Mesendoderm (in vitro differentiated cells): ENCODE data around the gene CDK11A.
"Not testable (repeated sequence)": the region's sequence is repeated elsewhere in the genome, so short reads cannot be mapped to it uniquely, and the experiment has no call there.

Experiments used
- DNase-seq: peaks from one replicate; pipeline ENCODE4 v3.0.0; 2013
- H2AK5ac ChIP-seq: 2 replicates; pipeline ENCODE4 v1.6.1; 2013; ENCODE audit warnings: low read length, inconsistent platforms
- H2BK120ac ChIP-seq: 2 replicates; pipeline ENCODE4 v1.6.1; 2013; ENCODE audit warnings: low read depth, mild to moderate bottlenecking, low read length, moderate library complexity, mixed read lengths
- H2BK15ac ChIP-seq: replicated peaks from 2 replicates; pipeline ENCODE4 v1.6.1; 2013; ENCODE audit warnings: low read depth, mild to moderate bottlenecking, moderate library complexity
- H2BK5ac ChIP-seq: 2 replicates; pipeline ENCODE4 v1.6.1; 2013; ENCODE audit warnings: low read length, inconsistent platforms
- H3K18ac ChIP-seq: 2 replicates; pipeline ENCODE4 v1.6.1; 2013; ENCODE audit warnings: mild to moderate bottlenecking, low read length, mixed read lengths
- H3K23ac ChIP-seq: one replicate; pipeline ENCODE4 v1.6.1; 2013; ENCODE audit warnings: low read length
- H3K27ac ChIP-seq: 2 replicates; pipeline ENCODE4 v1.5.1; 2013; ENCODE audit warnings: low read depth, mild to moderate bottlenecking, inconsistent platforms, low read length, moderate library complexity
- H3K27me3 ChIP-seq: 2 replicates; pipeline ENCODE4 v1.6.1; 2013; ENCODE audit warnings: low read length, control low read depth, mild to moderate bottlenecking, inconsistent platforms; ENCODE audit not compliant: insufficient read depth, poor library complexity
- H3K36me3 ChIP-seq: 2 replicates; pipeline ENCODE4 v1.6.1; 2013; ENCODE audit warnings: low read length, inconsistent platforms; ENCODE audit not compliant: control insufficient read depth, insufficient read depth
- H3K4ac ChIP-seq: one replicate; pipeline ENCODE4 v1.6.1; 2013; ENCODE audit warnings: low read depth, mild to moderate bottlenecking, low read length, moderate library complexity
- H3K4me1 ChIP-seq: 2 replicates; pipeline ENCODE4 v1.6.1; 2013; ENCODE audit warnings: low read depth, low read length, inconsistent platforms; ENCODE audit not compliant: control insufficient read depth
- H3K4me2 ChIP-seq: 2 replicates; pipeline ENCODE4 v1.6.1; 2013; ENCODE audit warnings: low read length
- H3K4me3 ChIP-seq: 2 replicates; pipeline ENCODE4 v1.5.1; 2013; ENCODE audit warnings: mild to moderate bottlenecking, low read length
- H3K56ac ChIP-seq: one replicate; pipeline ENCODE4 v1.6.1; 2013; ENCODE audit warnings: low read length
- H3K79me1 ChIP-seq: 2 replicates; pipeline ENCODE4 v1.6.1; 2013; ENCODE audit warnings: low read length, inconsistent platforms
- H3K79me2 ChIP-seq: 2 replicates; pipeline ENCODE4 v1.6.1; 2013; ENCODE audit warnings: mild to moderate bottlenecking, low read length; ENCODE audit not compliant: control insufficient read depth, insufficient read depth
- H3K9ac ChIP-seq: 2 replicates; pipeline ENCODE4 v1.6.1; 2013; ENCODE audit warnings: low read length, inconsistent platforms
- H4K5ac ChIP-seq: one replicate; pipeline ENCODE4 v1.6.1; 2013; ENCODE audit warnings: low read length
- H4K8ac ChIP-seq: one replicate; pipeline ENCODE4 v1.6.1; 2013; ENCODE audit warnings: low read depth, mild to moderate bottlenecking, control low read depth, low read length, moderate library complexity
- WGBS: extraction: QIAGEN DNeasy Blood & Tissue Kit; methylation state at CpG from one replicate; pipeline ENCODE4 v1.1.7; 2013; ENCODE audit warnings: low lambda C conversion rate, missing lambda C conversion rate; ENCODE audit not compliant: insufficient coverage; ENCODE audit errors: extremely low coverage; 5-methylcytosine and 5-hydroxymethylcytosine counted together

Gene CDK11A

DNA sequence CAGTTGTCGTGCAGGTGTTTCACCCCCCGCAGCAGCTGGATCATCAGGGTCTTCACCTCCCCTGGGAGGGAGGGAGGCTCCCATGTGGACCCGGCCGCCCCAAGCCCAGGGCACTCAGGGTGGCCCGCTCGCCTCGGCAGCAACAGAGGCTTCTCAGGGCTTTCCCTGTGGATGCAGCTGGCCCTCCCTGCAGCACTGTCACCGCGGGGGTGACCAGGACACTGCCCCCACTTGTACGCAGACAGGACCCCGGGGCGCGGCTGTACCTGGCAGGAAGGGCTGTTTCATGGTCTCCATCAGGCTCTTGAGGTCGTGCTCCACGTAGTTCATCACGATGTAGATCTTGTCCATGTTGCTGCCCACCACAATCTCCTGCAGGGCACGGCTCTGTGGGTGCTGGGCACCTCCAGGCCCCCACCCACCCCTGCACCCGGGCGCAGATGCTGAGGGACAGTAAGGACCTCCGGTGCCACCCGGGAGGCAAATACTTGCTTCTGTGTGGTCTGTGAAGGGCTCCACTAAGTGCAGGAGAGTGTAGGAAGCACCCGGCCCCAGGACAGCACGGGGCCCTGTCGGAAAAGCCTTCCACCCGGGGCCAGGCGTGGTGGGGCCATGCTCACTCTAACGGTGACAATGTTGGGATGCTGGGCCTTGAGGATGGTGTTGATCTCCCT, 19.7 kb downstream of the CDK11A start:
- H3K4me2 ChIP-seq, H3K27me3 ChIP-seq, H3K79me1 ChIP-seq, H3K36me3 ChIP-seq, H3K4ac ChIP-seq, H2BK15ac ChIP-seq, H4K8ac ChIP-seq, H4K5ac ChIP-seq, H3K4me3 ChIP-seq, H3K79me2 ChIP-seq, DNase-seq, H3K18ac ChIP-seq, H3K27ac ChIP-seq, H3K4me1 ChIP-seq, H3K9ac ChIP-seq, H2BK120ac ChIP-seq, H3K56ac ChIP-seq, H2AK5ac ChIP-seq, H3K23ac ChIP-seq, H2BK5ac ChIP-seq: not testable (repeated sequence)
- WGBS: no CpG with 5 or more reads among the region's 27 CpGs

DNA sequence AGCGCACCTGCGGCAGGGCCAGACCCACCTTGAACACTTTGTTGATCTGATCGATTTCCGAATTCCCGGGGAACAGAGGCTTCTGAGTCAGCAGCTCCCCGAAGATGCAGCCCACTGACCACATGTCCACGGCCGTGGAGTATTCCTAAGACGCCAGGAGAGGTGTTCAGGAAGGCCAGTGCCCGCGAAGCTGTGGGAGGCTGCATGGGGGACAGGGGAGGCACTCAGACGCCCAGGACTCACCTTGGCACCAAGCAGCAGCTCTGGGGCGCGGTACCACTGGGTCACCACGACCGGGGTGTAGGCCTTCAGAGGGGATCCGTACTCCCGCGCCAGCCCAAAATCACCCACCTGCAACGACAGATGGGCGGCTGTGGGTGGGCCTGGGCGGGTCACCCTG, 20.4 kb downstream of the CDK11A start:
- H2BK15ac ChIP-seq: no peak overlapping the region
- no peaks in the 10 kb centered on the region for H3K27me3 ChIP-seq
- no peak overlapping the region for H4K5ac ChIP-seq
- H2BK5ac ChIP-seq: no peak overlapping the region
- H3K9ac ChIP-seq: no peak overlapping the region
- no CpG with 5 or more reads among the region's 22 CpGs for WGBS
- H3K27ac ChIP-seq: no peak overlapping the region
- no peaks in the 10 kb centered on the region for H3K79me2 ChIP-seq
- H3K36me3 ChIP-seq: no peaks in the 10 kb centered on the region
- H4K8ac ChIP-seq: no peak overlapping the region
- H3K18ac ChIP-seq: no peak overlapping the region
- no peak overlapping the region for H3K56ac ChIP-seq
- H3K4ac ChIP-seq: no peak overlapping the region
- H3K79me1 ChIP-seq: no peaks in the 10 kb centered on the region
- H2BK120ac ChIP-seq: no peak overlapping the region
- no peak overlapping the region for H3K4me2 ChIP-seq
- H3K23ac ChIP-seq: no peak overlapping the region
- H3K4me1 ChIP-seq: no peaks in the 10 kb centered on the region
- no peak overlapping the region for H2AK5ac ChIP-seq
- DNase-seq: no peak
- no peak overlapping the region for H3K4me3 ChIP-seq

DNA sequence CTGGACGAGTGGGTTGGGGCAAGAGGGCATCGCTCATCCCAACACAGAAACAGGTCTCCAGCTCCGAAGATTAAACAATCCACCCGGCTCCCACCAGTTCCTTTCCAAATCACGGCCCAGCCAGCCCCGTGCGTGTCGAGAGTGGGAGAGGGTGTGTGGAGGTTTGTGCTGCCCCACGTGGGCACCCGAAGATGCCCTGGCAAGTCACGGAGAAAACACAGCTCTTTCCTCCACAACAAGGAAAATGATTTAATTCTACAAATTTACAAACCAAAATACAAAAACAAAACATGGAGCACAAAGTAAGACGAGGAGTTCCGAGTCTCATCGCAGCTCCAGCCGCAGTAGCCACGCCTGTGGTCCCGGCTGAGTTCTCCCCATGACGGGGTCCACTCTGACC, 21.7 kb downstream of the CDK11A start:
- WGBS: no CpG with 5 or more reads among the region's 18 CpGs

DNA sequence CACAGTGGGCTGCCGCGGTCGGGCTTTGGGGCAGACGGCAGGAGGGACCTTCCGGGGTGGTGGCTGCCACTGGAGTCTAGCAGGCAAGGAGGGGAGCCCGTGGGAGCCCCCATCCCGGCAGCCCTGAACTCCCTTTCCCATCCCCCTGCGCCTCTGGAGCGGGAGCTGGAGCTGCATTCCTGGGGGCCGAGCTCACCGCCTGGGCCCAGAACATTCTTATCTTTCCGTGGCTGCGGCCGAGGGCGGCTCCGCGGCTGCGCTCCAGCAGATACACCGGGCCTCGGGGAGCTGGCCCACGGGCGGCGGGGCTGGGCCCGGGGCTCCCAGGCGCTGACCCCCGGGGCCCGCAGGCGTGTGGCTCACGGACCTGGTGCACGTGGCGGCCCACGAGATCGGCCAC, 23.6 kb downstream of the CDK11A start:
- not testable (repeated sequence) for H3K9ac ChIP-seq, H4K5ac ChIP-seq, H2AK5ac ChIP-seq, H3K18ac ChIP-seq, H3K27me3 ChIP-seq, H3K4me3 ChIP-seq, H3K4me1 ChIP-seq, H3K36me3 ChIP-seq, H2BK15ac ChIP-seq, H4K8ac ChIP-seq, H3K4ac ChIP-seq, H3K79me1 ChIP-seq, H2BK120ac ChIP-seq, H2BK5ac ChIP-seq, H3K79me2 ChIP-seq, H3K23ac ChIP-seq, H3K27ac ChIP-seq, DNase-seq, H3K56ac ChIP-seq, H3K4me2 ChIP-seq
- WGBS: no CpG with 5 or more reads among the region's 33 CpGs

More for the DNA sequence above, 21.7 kb downstream of the CDK11A start:
- DNase-seq, H3K4ac ChIP-seq, H3K27ac ChIP-seq, H3K4me1 ChIP-seq, H2BK120ac ChIP-seq, H4K8ac ChIP-seq, H2BK5ac ChIP-seq, H3K4me2 ChIP-seq, H4K5ac ChIP-seq, H3K56ac ChIP-seq, H2BK15ac ChIP-seq, H3K23ac ChIP-seq, H3K27me3 ChIP-seq, H3K79me1 ChIP-seq, H3K4me3 ChIP-seq, H2AK5ac ChIP-seq, H3K9ac ChIP-seq, H3K79me2 ChIP-seq, H3K36me3 ChIP-seq, H3K18ac ChIP-seq: not testable (repeated sequence)

DNA sequence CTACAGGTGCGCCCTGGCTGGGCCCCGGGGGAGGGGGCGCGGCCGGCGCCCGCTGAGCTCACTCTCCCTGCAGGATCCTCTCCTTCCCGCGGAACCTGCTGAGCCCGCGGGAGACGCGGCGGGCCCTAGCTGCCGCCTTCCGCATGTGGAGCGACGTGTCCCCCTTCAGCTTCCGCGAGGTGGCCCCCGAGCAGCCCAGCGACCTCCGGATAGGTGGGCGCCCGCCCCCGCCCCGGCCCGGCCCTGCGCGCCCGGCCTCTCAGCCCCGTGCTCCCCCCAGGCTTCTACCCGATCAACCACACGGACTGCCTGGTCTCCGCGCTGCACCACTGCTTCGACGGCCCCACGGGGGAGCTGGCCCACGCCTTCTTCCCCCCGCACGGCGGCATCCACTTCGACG, 24.1 kb downstream of the CDK11A start:
- not testable (repeated sequence) for H3K27me3 ChIP-seq, H2BK5ac ChIP-seq, H3K9ac ChIP-seq, H2AK5ac ChIP-seq, H3K27ac ChIP-seq, H3K4me3 ChIP-seq, H3K23ac ChIP-seq, DNase-seq, H2BK120ac ChIP-seq, H3K79me2 ChIP-seq, H4K5ac ChIP-seq, H3K36me3 ChIP-seq, H3K4me1 ChIP-seq, H3K79me1 ChIP-seq, H3K56ac ChIP-seq, H4K8ac ChIP-seq, H3K4me2 ChIP-seq, H3K18ac ChIP-seq, H3K4ac ChIP-seq, H2BK15ac ChIP-seq
- no CpG with 5 or more reads among the region's 45 CpGs for WGBS

DNA sequence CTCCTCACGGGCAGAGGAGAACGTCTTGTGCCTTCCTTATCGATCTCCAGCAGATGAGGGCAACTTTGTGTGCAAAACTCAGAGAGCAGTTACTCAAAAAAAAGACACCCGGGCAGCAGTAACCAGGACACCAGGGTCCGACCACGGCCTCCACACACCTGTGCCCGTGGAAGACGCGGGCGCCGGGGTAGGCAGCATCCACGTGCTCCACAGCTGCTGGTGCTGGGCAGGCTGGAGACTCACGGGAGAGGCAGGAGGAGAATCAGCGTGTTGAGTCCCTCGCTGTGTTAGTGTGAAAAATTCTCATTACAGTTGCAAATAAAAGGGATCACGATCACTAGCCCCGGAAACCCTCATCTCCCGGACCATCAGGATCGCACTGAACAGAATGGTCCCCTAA, 25.1 kb downstream of the CDK11A start:
- H3K23ac ChIP-seq, H3K27ac ChIP-seq, H3K79me1 ChIP-seq, H2AK5ac ChIP-seq, H4K8ac ChIP-seq, DNase-seq, H3K79me2 ChIP-seq, H3K4me3 ChIP-seq, H4K5ac ChIP-seq, H3K4ac ChIP-seq, H3K9ac ChIP-seq, H2BK120ac ChIP-seq, H3K18ac ChIP-seq, H3K36me3 ChIP-seq, H3K4me2 ChIP-seq, H3K27me3 ChIP-seq, H2BK5ac ChIP-seq, H3K56ac ChIP-seq, H3K4me1 ChIP-seq, H2BK15ac ChIP-seq: not testable (repeated sequence)
- no CpG with 5 or more reads among the region's 19 CpGs for WGBS
